ENCODE results near the gene SH2D1B.

The SH2D1B gene

DNA sequence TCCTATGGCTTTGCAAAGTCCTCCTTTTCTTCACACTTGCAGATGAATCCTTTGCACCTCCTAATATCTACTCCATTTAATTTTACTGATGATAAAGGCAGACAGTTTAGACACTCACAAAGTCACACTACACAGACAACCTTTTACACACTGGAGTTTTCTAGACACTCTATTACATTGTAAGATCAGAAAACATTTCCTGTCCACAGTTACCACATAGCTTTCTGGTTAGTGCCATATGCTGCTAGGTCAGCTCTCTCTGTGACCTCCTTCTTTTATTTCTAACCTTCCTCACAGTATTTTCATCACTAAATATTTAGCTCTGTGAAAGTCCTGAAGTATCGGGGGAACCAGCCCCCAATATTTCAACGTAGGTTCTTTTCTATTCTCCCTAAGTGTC, 5.1 kb downstream of the SH2D1B start:
- H3K27ac ChIP-seq (replicated peaks): no peak overlapping the region
- H3K27me3 ChIP-seq (ENCODE audit: insufficient read depth, poor library complexity, severe bottlenecking): no peaks in the 10 kb centered on the region
- TF ChIP-seq, protein P1, sequence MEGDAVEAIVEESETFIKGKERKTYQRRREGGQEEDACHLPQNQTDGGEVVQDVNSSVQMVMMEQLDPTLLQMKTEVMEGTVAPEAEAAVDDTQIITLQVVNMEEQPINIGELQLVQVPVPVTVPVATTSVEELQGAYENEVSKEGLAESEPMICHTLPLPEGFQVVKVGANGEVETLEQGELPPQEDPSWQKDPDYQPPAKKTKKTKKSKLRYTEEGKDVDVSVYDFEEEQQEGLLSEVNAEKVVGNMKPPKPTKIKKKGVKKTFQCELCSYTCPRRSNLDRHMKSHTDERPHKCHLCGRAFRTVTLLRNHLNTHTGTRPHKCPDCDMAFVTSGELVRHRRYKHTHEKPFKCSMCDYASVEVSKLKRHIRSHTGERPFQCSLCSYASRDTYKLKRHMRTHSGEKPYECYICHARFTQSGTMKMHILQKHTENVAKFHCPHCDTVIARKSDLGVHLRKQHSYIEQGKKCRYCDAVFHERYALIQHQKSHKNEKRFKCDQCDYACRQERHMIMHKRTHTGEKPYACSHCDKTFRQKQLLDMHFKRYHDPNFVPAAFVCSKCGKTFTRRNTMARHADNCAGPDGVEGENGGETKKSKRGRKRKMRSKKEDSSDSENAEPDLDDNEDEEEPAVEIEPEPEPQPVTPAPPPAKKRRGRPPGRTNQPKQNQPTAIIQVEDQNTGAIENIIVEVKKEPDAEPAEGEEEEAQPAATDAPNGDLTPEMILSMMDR (IDR thresholded peaks at IDR 0.05; ENCODE audit: insufficient read depth, low read length): no peak
- TF ChIP-seq POLR2AphosphoS5 (IDR thresholded peaks at IDR 0.05; ENCODE audit: low read depth) (no peak), SPI1 (IDR thresholded peaks at IDR 0.05; ENCODE audit: borderline replicate concordance, low read depth) (no peak), GABPA (IDR thresholded peaks at IDR 0.05; ENCODE audit: low read depth) (no peak)
- TF ChIP-seq, protein P2, sequence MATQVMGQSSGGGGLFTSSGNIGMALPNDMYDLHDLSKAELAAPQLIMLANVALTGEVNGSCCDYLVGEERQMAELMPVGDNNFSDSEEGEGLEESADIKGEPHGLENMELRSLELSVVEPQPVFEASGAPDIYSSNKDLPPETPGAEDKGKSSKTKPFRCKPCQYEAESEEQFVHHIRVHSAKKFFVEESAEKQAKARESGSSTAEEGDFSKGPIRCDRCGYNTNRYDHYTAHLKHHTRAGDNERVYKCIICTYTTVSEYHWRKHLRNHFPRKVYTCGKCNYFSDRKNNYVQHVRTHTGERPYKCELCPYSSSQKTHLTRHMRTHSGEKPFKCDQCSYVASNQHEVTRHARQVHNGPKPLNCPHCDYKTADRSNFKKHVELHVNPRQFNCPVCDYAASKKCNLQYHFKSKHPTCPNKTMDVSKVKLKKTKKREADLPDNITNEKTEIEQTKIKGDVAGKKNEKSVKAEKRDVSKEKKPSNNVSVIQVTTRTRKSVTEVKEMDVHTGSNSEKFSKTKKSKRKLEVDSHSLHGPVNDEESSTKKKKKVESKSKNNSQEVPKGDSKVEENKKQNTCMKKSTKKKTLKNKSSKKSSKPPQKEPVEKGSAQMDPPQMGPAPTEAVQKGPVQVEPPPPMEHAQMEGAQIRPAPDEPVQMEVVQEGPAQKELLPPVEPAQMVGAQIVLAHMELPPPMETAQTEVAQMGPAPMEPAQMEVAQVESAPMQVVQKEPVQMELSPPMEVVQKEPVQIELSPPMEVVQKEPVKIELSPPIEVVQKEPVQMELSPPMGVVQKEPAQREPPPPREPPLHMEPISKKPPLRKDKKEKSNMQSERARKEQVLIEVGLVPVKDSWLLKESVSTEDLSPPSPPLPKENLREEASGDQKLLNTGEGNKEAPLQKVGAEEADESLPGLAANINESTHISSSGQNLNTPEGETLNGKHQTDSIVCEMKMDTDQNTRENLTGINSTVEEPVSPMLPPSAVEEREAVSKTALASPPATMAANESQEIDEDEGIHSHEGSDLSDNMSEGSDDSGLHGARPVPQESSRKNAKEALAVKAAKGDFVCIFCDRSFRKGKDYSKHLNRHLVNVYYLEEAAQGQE (IDR thresholded peaks at IDR 0.05; ENCODE audit: insufficient replicate concordance, low read depth): no peak
- H3K4me3 ChIP-seq (replicated peaks; ENCODE audit: insufficient read depth, low read length): no peak overlapping the region
- DNase-seq (ENCODE audit: low read depth in 1 of 2, low spot score in 1 of 2): no peak

DNA sequence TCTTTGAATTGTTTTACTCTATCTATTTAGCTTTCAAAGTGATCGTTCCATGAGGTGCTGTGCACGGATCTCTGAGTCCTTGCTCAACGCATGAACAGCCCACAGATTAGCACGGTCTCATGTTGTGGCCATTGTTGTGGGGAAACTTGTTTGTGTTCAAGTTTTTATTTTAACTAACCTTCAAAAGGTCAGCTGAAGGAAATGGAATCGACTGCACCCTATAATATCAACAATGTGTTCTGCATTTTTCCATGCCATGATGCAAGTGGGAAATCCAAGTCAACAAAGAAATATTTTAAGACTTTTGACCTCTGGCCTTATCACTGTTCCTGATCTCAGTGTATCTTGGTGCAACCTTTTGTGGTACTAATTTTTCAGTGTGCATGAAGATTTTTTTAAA, 6.1 kb downstream of the SH2D1B start:
- no peak for DNase-seq (ENCODE audit: low read depth in 1 of 2, low spot score in 1 of 2)
- H3K27me3 ChIP-seq (ENCODE audit: insufficient read depth, poor library complexity, severe bottlenecking): peaks cover 3% of the 10 kb centered on the region
- no peak for TF ChIP-seq POLR2AphosphoS5 (IDR thresholded peaks at IDR 0.05; ENCODE audit: low read depth)
- no peak for TF ChIP-seq SPI1 (IDR thresholded peaks at IDR 0.05; ENCODE audit: borderline replicate concordance, low read depth)
- TF ChIP-seq, protein P1 (IDR thresholded peaks at IDR 0.05; ENCODE audit: insufficient read depth, low read length): no peak
- TF ChIP-seq, protein P2 (IDR thresholded peaks at IDR 0.05; ENCODE audit: insufficient replicate concordance, low read depth): no peak
- no peak for TF ChIP-seq GABPA (IDR thresholded peaks at IDR 0.05; ENCODE audit: low read depth)
- no peak overlapping the region for H3K27ac ChIP-seq (replicated peaks)
- H3K4me3 ChIP-seq (replicated peaks; ENCODE audit: insufficient read depth, low read length): no peak overlapping the region

DNA sequence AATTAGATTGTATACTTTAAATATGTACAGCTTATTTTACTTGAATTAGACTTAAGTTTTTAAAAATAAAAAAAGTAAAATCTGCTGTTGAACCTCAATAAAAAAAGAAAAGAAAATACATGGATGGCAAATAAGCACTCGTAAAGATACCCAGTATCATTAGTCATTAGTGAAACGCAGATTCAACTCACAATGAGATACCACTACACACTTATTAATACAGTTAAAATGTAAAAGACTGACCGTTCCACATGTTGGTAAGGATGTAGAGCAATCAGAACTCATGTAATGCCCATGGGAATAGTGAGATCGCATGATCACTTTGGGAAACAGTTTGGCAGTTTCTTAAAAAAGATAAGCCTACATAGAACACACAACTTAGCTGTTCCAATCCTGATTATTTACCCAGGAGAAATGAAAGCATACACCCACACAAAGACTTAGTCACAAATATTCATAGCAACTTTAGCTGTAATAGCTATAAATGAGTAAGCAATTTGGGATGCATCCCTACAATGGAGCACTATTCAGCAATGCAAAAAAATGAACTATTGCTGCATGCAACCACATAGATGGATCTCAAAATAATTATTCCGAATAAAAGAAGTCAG, 7.3 kb downstream of the SH2D1B start:
- Histone ChIP-seq H3K4me3 (replicated peaks; ENCODE audit: insufficient read depth, low read length) (no peak overlapping the region), H3K27ac (replicated peaks) (no peak overlapping the region), H3K27me3 (ENCODE audit: insufficient read depth, poor library complexity, severe bottlenecking) (peaks cover 3% of the 10 kb centered on the region)
- no peak for TF ChIP-seq POLR2AphosphoS5 (IDR thresholded peaks at IDR 0.05; ENCODE audit: low read depth)
- TF ChIP-seq, protein P1 (IDR thresholded peaks at IDR 0.05; ENCODE audit: insufficient read depth, low read length): no peak
- TF ChIP-seq, protein P2 (IDR thresholded peaks at IDR 0.05; ENCODE audit: insufficient replicate concordance, low read depth): no peak
- no peak for TF ChIP-seq SPI1 (IDR thresholded peaks at IDR 0.05; ENCODE audit: borderline replicate concordance, low read depth)
- TF ChIP-seq GABPA (IDR thresholded peaks at IDR 0.05; ENCODE audit: low read depth): no peak
- no peak for DNase-seq (ENCODE audit: low read depth in 1 of 2, low spot score in 1 of 2)
